ENCODE measurements around the gene SH3TC1. TPM values are rescaled to one million over a fixed set of nuclear protein-coding genes. Genes with fewer than 3 reads are reported as not detected.

The SH3TC1 gene
- total and polyA plus RNA-seq, 2 of the 8 experiments (the other 6 are each of a cell fraction or from before 2014, with no cell fraction given), result 0.15 TPM; not detected in 1

- TF ChIP-seq CHD1 (IDR thresholded peaks at IDR 0.05; ENCODE audit: low read depth, low read length) (no peak), POLR2A (IDR thresholded peaks at IDR 0.05; ENCODE audit: control extremely low read depth in 1 of 2, low read depth in 2 of 2, low read length in 2 of 2) (no peak), KDM4A (IDR thresholded peaks at IDR 0.05; ENCODE audit: low read depth, low read length, severe bottlenecking) (no peak), CBX5 (IDR thresholded peaks at IDR 0.05; ENCODE audit: low read depth, low read length) (no peak), RNF2 (IDR thresholded peaks at IDR 0.05; ENCODE audit: borderline replicate concordance, low read depth, low read length, missing control alignments, poor library complexity, severe bottlenecking) (no peak), RFX5 (IDR thresholded peaks at IDR 0.05; ENCODE audit: borderline replicate concordance, low read depth, low read length) (no peak), USF2 (IDR thresholded peaks at IDR 0.05; ENCODE audit: low read length) (no peak)
- H2BK12ac ChIP-seq (ENCODE audit: low read depth, low read length), result no peak overlapping the region
- ChIA-PET POLR2A (ENCODE audit: partially characterized antibody) (no interaction called here), CTCF (ENCODE audit: partially characterized antibody) (interaction anchor here (0.6 to 1.3 kb wide), 2 partner anchors 13 to 25 kb away, joined by 3 read pairs; no protein-coding TSS in a partner anchor)
- no peak overlapping the region for H2AK5ac ChIP-seq (ENCODE audit: low read depth, low read length)
- H2BK5ac ChIP-seq (ENCODE audit: low read depth, low read length), result no peak overlapping the region
- no peak overlapping the region for H4K8ac ChIP-seq (ENCODE audit: extremely low read depth, insufficient read depth, low read length)
- no peak overlapping the region for H3K14ac ChIP-seq (ENCODE audit: insufficient read length)
- no peaks in the 10 kb centered on the region; a peak in 2 of 7 replicates for H3K4me1 ChIP-seq (replicated peaks in 1 of 4; ENCODE audit: control insufficient read depth in 3 of 4, insufficient read depth in 4 of 4, low read length in 3 of 4)
- peaks cover 0 to 7% of the 10 kb centered on the region in 2 experiments for H4K20me1 ChIP-seq (replicated peaks in 1 of 2; ENCODE audit: control insufficient read depth in 1 of 2, insufficient read depth in 2 of 2, low read length in 2 of 2)
- H3K79me1 ChIP-seq (ENCODE audit: low read depth, low read length), result no peaks in the 10 kb centered on the region
- H3K4me2 ChIP-seq (ENCODE audit: insufficient read depth in 1 of 2, low read depth in 2 of 2, low read length in 2 of 2), result no peak overlapping the region
- WGBS, 2 experiments (ENCODE audit: extremely low coverage in 1 of 2, insufficient coverage in 1 of 2, insufficient read length in 1 of 2, insufficient replicate concordance in 2 of 2, low coverage in 1 of 2, low lambda C conversion rate in 2 of 2, missing lambda C conversion rate in 1 of 2), result 93% methylated on average over 39 of the region's 39 CpGs; no CpG with 5 or more reads in 1 of the 2 experiments
- H4K91ac ChIP-seq (replicated peaks; ENCODE audit: insufficient read length, low read length), result no peak overlapping the region
- H3K36me3 ChIP-seq (ENCODE audit: control insufficient read depth in 2 of 4, insufficient read depth in 4 of 4, low read length in 3 of 4), result no peaks in the 10 kb centered on the region; a peak in 1 of 8 replicates
- H2AFZ ChIP-seq (ENCODE audit: low read length), result no peak overlapping the region
- H2BK20ac ChIP-seq (ENCODE audit: low read length), result no peak overlapping the region
- H2BK15ac ChIP-seq (ENCODE audit: low read length), result no peak overlapping the region
- no peak overlapping the region for H3K4ac ChIP-seq (replicated peaks; ENCODE audit: insufficient read length, low read depth, low read length)
- H3K27me3 ChIP-seq (replicated peaks in 1 of 4; ENCODE audit: control insufficient read depth in 3 of 4, extremely low read depth in 1 of 4, insufficient read depth in 3 of 4, low read length in 3 of 4), result peaks cover 0 to 11% (median 8%) of the 10 kb centered on the region in 4 experiments; a peak in 6 of 7 replicates
- H3K9me3 ChIP-seq (ENCODE audit: insufficient read depth in 2 of 2, low read depth in 1 of 2, low read length in 1 of 2), result no peaks in the 10 kb centered on the region
- H3K56ac ChIP-seq (replicated peaks; ENCODE audit: insufficient read length, low read depth, low read length), result no peak overlapping the region
- H4K5ac ChIP-seq (ENCODE audit: insufficient read length, low read depth, low read length), result no peak overlapping the region
- no peak overlapping the region; the same call in 1 of the 2 replicates for H3K18ac ChIP-seq (ENCODE audit: extremely low read depth, low read length)
- no peak for DNase-seq (ENCODE audit: low read depth in 1 of 2, low spot score in 2 of 2)
- H3K23ac ChIP-seq (ENCODE audit: insufficient read length), result no peak overlapping the region
- no peak overlapping the region for H2BK120ac ChIP-seq (replicated peaks; ENCODE audit: low read depth, low read length)
- no peak overlapping the region for H3K4me3 ChIP-seq (ENCODE audit: extremely low read depth in 1 of 4, insufficient read depth in 2 of 4, low read depth in 3 of 4, low read length in 4 of 4)
- H3K79me2 ChIP-seq (ENCODE audit: control insufficient read depth in 1 of 2, insufficient read depth in 2 of 2, low read length in 2 of 2), result no peaks in the 10 kb centered on the region
- H3K23me2 ChIP-seq (ENCODE audit: low read depth, low read length), result 0 out of 2 replicates have a peak, but pooled peaks cover 2% of the 10 kb centered on the region
- no peak overlapping the region for H3K9ac ChIP-seq (replicated peaks in 1 of 4; ENCODE audit: extremely low read depth in 1 of 4, low read depth in 3 of 4, low read length in 3 of 4)
- no peak for FAIRE-seq
- no peak overlapping the region for H3K27ac ChIP-seq (ENCODE audit: low read depth, low read length)
These were observed 46.8 kb upstream of the SH3TC1 start for GRCh38 chr4:8152090-8152864.
